ENCODE results near the gene AIFM3. TPM values are rescaled to one million over a fixed set of nuclear protein-coding genes. Genes with fewer than 3 reads are reported as not detected.

Gene AIFM3
- total and polyA plus RNA-seq, 2 of the 13 experiments (the other 11 are each of a cell fraction or from before 2014, with no cell fraction given), result 9.0 to 15.3 TPM

- TF ChIP-seq NCOA1 (CRISPR knock-in tag; IDR thresholded peaks at IDR 0.05), result no peak
- no peak for TF ChIP-seq ZNF350 (CRISPR knock-in tag; IDR thresholded peaks at IDR 0.05; ENCODE audit: borderline replicate concordance, low read depth)
- TF ChIP-seq PTBP1 (IDR thresholded peaks at IDR 0.05; ENCODE audit: low read depth, low read length, poor library complexity, severe bottlenecking), result no peak
- TF ChIP-seq ZBTB37 (CRISPR knock-in tag; IDR thresholded peaks at IDR 0.05), result no peak
- no peak for TF ChIP-seq ZNF556 (CRISPR knock-in tag; IDR thresholded peaks at IDR 0.05; ENCODE audit: borderline replicate concordance)
- TF ChIP-seq ZNF644 (CRISPR knock-in tag; IDR thresholded peaks at IDR 0.05; ENCODE audit: low read depth), result no peak
- no peak for TF ChIP-seq UBTF (CRISPR knock-in tag; IDR thresholded peaks at IDR 0.05)
- no peak for TF ChIP-seq FOXJ3 (CRISPR knock-in tag; IDR thresholded peaks at IDR 0.05; ENCODE audit: borderline replicate concordance)
- no peak for TF ChIP-seq ZNF781 (CRISPR knock-in tag; IDR thresholded peaks at IDR 0.05; ENCODE audit: borderline replicate concordance, not compliant biosample characterization)
- 0 out of 2 replicates have a peak, but pooled peaks have one; percentile 20 for TF ChIP-seq ZNF124 (CRISPR knock-in tag; IDR thresholded peaks at IDR 0.05)
- TF ChIP-seq ZC3H13 (CRISPR knock-in tag; IDR thresholded peaks at IDR 0.05), result no peak; the same call in 1 of the 2 replicates
- no peak for TF ChIP-seq YEATS4 (CRISPR knock-in tag; IDR thresholded peaks at IDR 0.05; ENCODE audit: borderline replicate concordance)
- peak; percentile 33 for TF ChIP-seq RBM39 (IDR thresholded peaks at IDR 0.05; ENCODE audit: low read depth, low read length, poor library complexity, severe bottlenecking)
- no peak for TF ChIP-seq THAP7 (CRISPR knock-in tag; IDR thresholded peaks at IDR 0.05)
- TF ChIP-seq ZXDC (CRISPR knock-in tag; IDR thresholded peaks at IDR 0.05), result 0 out of 2 replicates have a peak, but pooled peaks have one; percentile 80
- no peak for TF ChIP-seq ZNF276 (CRISPR knock-in tag; IDR thresholded peaks at IDR 0.05; ENCODE audit: low read depth)
Observed at GRCh38 chr22:20956258-20957101, 10.6 kb upstream of the AIFM3 start (continued).
